ENCODE data around the gene ZNF436. TPM values are rescaled to one million over a fixed set of nuclear protein-coding genes. Genes with fewer than 3 reads are reported as not detected.

ZNF436 gene
- total RNA-seq, 1 donor from 2014 or later = 15.4 TPM

DNA sequence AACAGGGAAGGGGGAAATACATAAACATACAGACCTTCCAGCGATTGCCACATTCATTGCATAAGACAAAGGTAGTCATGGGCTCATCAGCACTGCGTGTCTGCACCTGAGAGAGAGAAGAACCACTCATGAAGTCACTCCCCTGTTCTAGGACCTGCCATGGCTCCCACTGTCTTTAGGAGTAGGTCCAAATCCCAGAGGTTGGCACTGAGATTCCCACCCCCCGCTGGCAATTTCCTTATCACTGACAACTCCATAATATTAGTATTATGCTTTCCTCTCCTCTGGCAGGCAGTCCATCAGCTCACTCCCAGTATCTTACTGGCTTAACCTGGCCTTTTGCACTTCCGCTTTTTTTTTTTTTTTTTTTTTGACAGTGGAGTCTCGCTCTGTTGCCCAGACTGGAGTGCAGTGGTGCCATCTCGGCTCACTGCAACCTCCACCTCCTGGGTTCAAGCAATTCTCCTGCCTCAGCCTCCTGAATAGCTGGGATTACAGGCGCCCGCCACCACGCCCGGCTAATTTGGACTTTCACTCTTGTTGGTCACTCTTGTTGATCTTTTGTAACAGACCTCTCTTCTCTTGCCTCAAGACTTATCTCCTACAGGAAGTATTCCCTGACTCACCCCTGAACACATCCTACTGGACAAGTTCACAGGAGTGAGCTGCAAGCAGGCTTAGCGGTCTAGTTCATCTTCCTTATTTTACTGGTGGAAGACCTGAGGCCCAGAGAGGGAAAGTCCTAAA, 14.8 kb upstream of the ZNF436 start:
- Mint-ChIP-seq H3K4me1 (peaks cover 12% of the 10 kb centered on the region), H3K27me3 (ENCODE audit: insufficient read depth, low read depth) (peaks cover 5% of the 10 kb centered on the region), H3K4me3 (no peak overlapping the region), H3K36me3 (peaks cover 5% of the 10 kb centered on the region), H3K9me3 (peaks cover 11% of the 10 kb centered on the region), H3K27ac (no peak overlapping the region)
- Histone ChIP-seq H3K27ac (no peak overlapping the region), H3F3A (ENCODE audit: low read depth) (peaks cover under 1% of the 10 kb centered on the region), H3K4me2 (no peak overlapping the region), H2AFZ (replicated peaks) (no peak overlapping the region), H3K4me3 (no peak overlapping the region), H3K9me3 (ENCODE audit: low read depth) (no peaks in the 10 kb centered on the region), H3K9ac (no peak overlapping the region), H3K36me3 (no peaks in the 10 kb centered on the region), H4K20me1 (ENCODE audit: low read depth) (no peaks in the 10 kb centered on the region), H3K4me1 (no peaks in the 10 kb centered on the region), H3K79me2 (ENCODE audit: low read depth) (no peaks in the 10 kb centered on the region), H3K27me3 (peaks cover 100% of the 10 kb centered on the region)
- DNase-seq (ENCODE audit: low spot score) = no peak
- no peak for TF ChIP-seq EZH2phosphoT487 (IDR thresholded peaks at IDR 0.05)

DNA sequence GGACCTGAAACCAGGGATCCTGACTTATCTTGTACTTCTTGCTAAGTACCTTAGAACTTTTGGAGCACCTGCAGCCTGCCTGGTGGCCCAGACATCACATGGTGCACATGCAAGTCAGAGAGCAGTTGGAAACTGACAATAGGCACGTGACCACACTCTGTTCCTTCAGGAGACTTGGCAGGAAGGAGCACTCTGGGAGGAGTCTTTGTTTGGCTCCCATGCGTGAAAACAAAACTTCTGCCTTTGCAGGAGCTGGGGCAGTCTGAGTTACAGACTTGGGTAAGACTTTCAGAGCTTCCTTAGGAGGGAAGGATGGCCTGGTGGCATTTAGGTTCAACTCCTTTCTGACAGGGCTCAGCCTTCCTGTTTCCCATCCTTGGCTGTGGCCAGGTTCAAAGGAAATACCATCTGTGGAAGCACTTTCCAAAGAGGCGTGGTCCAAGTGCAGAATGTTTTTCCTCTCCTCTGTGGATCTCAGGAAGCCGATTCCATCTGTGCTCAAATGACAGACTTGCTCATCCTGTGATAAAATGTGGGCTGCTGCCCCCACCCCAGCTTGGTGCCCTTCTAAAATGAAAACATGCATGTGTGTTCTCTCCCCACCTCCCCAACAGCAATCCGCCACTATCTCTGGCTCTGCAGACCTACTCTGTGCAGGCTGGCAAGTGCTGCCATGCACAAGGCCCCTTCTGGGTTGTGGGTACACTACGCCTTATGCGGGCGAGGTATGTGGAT, 14.1 kb upstream of the ZNF436 start:
- H3K27ac Mint-ChIP-seq = no peak overlapping the region
- H3K27me3 Mint-ChIP-seq (ENCODE audit: insufficient read depth, low read depth) = peaks cover 8% of the 10 kb centered on the region
- Histone ChIP-seq H3K27me3 (peaks cover 100% of the 10 kb centered on the region), H3K27ac (no peak overlapping the region), H3K9ac (no peak overlapping the region), H3K4me1 (no peaks in the 10 kb centered on the region), H3K36me3 (no peaks in the 10 kb centered on the region), H3F3A (ENCODE audit: low read depth) (no peaks in the 10 kb centered on the region), H3K9me3 (ENCODE audit: low read depth) (no peaks in the 10 kb centered on the region), H3K79me2 (ENCODE audit: low read depth) (no peaks in the 10 kb centered on the region), H3K4me3 (no peak overlapping the region), H2AFZ (replicated peaks) (no peak overlapping the region), H3K4me2 (no peak overlapping the region), H4K20me1 (ENCODE audit: low read depth) (no peaks in the 10 kb centered on the region)
- TF ChIP-seq, protein P1, sequence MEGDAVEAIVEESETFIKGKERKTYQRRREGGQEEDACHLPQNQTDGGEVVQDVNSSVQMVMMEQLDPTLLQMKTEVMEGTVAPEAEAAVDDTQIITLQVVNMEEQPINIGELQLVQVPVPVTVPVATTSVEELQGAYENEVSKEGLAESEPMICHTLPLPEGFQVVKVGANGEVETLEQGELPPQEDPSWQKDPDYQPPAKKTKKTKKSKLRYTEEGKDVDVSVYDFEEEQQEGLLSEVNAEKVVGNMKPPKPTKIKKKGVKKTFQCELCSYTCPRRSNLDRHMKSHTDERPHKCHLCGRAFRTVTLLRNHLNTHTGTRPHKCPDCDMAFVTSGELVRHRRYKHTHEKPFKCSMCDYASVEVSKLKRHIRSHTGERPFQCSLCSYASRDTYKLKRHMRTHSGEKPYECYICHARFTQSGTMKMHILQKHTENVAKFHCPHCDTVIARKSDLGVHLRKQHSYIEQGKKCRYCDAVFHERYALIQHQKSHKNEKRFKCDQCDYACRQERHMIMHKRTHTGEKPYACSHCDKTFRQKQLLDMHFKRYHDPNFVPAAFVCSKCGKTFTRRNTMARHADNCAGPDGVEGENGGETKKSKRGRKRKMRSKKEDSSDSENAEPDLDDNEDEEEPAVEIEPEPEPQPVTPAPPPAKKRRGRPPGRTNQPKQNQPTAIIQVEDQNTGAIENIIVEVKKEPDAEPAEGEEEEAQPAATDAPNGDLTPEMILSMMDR (IDR thresholded peaks at IDR 0.05) = no peak
- TF ChIP-seq EZH2phosphoT487 (IDR thresholded peaks at IDR 0.05) (no peak), EZH2 (IDR thresholded peaks at IDR 0.05) (no peak)
- no peak overlapping the region for H3K4me3 Mint-ChIP-seq
- peaks cover 5% of the 10 kb centered on the region for H3K36me3 Mint-ChIP-seq
- DNase-seq (ENCODE audit: low spot score) = no peak
- peaks cover 11% of the 10 kb centered on the region for H3K9me3 Mint-ChIP-seq
- H3K4me1 Mint-ChIP-seq = peaks cover 15% of the 10 kb centered on the region

DNA sequence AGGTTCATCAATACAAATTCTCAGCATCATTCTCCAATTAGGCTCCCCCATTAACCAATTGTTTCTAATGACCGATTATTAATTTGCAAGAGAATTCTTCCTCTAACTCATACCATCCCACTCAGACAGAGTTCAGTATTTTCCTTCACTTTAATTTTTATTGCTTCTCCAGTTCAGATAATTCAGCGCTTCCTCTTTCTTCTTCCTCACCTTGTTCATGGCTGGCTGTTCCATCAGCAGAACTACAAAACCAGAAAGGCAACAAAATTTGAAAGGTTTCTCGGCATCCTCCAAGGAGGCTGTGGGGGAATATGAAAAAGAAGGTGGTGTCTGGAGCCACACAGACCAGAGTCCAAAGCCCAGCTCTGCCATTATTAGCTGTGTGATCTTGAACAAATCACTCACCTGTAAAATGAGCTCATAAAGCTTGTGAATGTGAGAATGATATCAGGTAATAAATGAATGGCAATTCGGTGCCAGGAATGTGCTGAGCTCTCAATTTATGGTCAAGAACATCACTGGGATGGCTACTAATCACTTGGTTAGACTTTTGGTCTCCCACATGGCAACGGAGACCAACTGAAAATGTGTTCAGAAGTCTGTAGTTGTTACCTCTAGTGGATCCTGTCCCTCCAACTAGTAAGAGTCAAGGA, 11.7 kb upstream of the ZNF436 start:
- Histone ChIP-seq H3K27ac (no peak overlapping the region), H3K4me1 (no peaks in the 10 kb centered on the region), H3K27me3 (peaks cover 87% of the 10 kb centered on the region), H3K4me2 (no peak overlapping the region), H4K20me1 (ENCODE audit: low read depth) (no peaks in the 10 kb centered on the region), H2AFZ (replicated peaks) (no peak overlapping the region), H3F3A (ENCODE audit: low read depth) (peaks cover 8% of the 10 kb centered on the region), H3K9me3 (ENCODE audit: low read depth) (no peaks in the 10 kb centered on the region), H3K9ac (no peak overlapping the region), H3K79me2 (ENCODE audit: low read depth) (no peaks in the 10 kb centered on the region), H3K4me3 (no peak overlapping the region), H3K36me3 (no peaks in the 10 kb centered on the region)
- DNase-seq (ENCODE audit: low spot score) = no peak
- peaks cover 8% of the 10 kb centered on the region for H3K27me3 Mint-ChIP-seq (ENCODE audit: insufficient read depth, low read depth)
- peaks cover 5% of the 10 kb centered on the region for H3K36me3 Mint-ChIP-seq
- H3K27ac Mint-ChIP-seq = no peak overlapping the region
- peaks cover 9% of the 10 kb centered on the region for H3K9me3 Mint-ChIP-seq
- TF ChIP-seq EZH2phosphoT487 (IDR thresholded peaks at IDR 0.05) (no peak), EZH2 (IDR thresholded peaks at IDR 0.05) (no peak)
- TF ChIP-seq, protein P1 (IDR thresholded peaks at IDR 0.05) = no peak
- no peak overlapping the region for H3K4me3 Mint-ChIP-seq
- H3K4me1 Mint-ChIP-seq = peaks cover 26% of the 10 kb centered on the region
